GM12892 (cell line): ENCODE data around the gene HOXC9.

ENCODE experiments used
- POLR2A ChIP-seq: IDR thresholded peaks from 2 replicates; pipeline ENCODE4 v1.6.1; 2011; ENCODE audit warnings: low read depth, low read length, control low read depth
- POLR2AphosphoS5 ChIP-seq: IDR thresholded peaks from 2 replicates; pipeline ENCODE4 v1.6.1; 2011; ENCODE audit warnings: low read depth, low read length, control low read depth
- TAF1 ChIP-seq: IDR thresholded peaks from 2 replicates; pipeline ENCODE4 v1.6.1; 2011; ENCODE audit warnings: low read depth, mild to moderate bottlenecking, control low read depth, low read length, borderline replicate concordance

DNA sequence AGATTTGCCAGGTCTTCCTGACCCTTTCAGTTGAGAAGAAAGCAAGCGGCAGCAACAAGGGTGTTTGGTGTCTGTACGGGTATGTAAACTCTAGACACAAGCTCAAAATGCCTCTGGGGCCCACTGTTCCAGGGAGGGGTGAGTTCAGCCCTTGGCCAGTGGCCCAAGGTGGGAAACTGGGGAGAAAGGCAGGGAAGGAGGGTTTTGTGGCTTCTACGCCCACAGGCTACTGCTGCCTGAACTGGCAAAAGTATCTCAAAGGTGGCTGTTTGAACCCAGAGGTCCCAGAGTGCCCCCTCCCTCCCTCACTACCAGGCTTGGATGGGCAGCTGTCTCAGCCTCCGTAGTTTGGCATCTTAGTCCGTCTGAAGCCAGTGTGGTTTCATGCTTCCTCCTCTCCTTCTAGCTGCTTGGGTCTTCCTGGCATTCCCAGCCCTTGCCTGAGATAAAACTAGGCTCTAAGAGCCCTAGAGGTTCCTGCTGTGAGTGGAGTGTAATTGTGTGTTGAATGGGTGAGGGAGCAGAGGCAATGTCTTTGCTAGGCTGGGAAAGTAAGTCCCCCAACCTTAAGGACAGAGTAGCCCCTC is 38.4 kb downstream of the HOXC9 start:
- TF ChIP-seq POLR2A: no peak
- no peak for TF ChIP-seq TAF1
- no peak for TF ChIP-seq POLR2AphosphoS5
